HG03196 (cell line): ENCODE data around the gene UNC13C.

Experiments
- ATAC-seq: cut with Tn5 transposase; IDR thresholded peaks from one replicate; pipeline ENCODE4 v1.9.1; 2021; ENCODE audit not compliant: unreplicated experiment

UNC13C gene

DNA sequence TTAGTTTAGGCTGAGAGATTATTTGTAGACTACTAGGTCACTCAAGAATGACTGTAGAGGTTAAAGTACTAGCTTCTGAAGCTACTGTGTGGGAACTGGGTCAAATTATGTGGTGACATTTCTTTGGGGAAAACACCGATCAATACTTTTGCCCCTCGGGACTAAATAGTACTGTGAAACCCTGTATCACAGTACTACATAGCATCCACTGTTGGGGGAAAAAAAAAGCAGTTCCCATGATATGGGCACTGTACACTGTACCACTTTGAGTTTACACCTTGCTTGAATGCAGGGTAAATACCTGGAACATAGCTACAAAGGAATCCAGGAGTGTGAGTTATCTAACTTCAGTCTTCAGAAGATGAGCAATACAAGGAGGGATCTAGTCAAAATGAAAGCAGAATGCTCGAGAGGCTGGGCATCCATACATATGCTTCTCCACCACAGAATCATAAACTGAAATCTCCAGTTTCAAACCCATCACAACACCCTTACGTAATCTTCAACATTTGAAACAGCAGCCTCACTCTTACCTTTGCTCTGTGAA lies 311.4 kb downstream of the UNC13C start:
- peak; percentile 87 for ATAC-seq

DNA sequence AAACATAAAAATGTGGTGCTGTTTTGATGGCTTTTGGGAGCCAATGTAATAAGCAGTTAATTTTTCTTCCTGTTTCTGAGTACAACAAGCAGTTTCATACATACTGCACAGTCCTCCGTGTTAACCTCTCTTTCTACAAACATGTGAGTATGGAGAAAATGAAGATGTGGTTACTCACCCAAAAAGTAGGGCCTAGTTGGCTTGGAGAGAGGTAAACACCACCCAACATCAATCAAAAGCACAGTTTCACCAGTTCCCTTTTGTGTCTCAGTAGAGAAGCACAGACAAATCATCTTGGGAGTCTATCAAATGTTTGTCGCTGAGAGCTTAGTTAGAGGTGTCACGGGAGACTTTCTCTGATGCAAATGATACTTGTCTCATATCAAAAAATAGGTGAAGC lies 320.2 kb downstream of the UNC13C start:
- ATAC-seq = no peak

DNA sequence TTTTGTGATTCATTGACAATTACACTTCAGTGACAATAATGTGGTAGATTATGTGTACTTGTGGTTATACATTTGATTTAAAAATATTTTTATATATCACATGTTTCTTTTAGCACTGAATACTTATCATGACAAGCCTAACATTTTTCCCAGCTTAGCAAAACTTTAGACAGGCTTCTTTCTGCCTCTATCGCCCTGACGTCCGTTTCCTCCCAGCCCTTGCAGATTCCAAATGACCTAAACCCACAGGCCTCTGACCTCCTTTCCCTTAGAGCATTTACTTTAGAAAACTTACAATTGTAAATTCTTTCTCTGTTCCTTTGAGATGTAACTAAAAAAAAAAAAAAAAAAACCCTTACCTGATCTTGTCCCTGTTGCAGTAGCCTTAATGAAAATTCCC lies 326.1 kb downstream of the UNC13C start:
- ATAC-seq = no peak

DNA sequence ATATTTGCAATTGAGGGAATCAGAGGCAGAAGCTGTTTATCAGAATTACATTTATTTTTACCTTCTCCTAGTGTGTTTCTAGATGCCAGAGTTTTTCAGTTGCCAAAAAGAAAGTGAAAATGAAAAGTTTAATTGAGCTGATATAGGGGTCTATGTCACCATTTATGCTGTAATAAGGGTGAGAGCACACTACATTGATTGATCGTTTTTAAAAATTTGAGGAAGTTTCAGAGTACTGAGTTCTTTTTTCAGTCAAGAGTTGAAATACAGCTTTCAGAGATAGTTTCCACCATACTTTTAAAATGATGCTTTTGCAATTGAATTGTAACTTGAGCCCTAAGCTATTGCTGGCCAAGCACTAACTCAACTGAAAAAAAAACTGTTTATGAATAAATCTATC lies 326.9 kb downstream of the UNC13C start:
- ATAC-seq = no peak

DNA sequence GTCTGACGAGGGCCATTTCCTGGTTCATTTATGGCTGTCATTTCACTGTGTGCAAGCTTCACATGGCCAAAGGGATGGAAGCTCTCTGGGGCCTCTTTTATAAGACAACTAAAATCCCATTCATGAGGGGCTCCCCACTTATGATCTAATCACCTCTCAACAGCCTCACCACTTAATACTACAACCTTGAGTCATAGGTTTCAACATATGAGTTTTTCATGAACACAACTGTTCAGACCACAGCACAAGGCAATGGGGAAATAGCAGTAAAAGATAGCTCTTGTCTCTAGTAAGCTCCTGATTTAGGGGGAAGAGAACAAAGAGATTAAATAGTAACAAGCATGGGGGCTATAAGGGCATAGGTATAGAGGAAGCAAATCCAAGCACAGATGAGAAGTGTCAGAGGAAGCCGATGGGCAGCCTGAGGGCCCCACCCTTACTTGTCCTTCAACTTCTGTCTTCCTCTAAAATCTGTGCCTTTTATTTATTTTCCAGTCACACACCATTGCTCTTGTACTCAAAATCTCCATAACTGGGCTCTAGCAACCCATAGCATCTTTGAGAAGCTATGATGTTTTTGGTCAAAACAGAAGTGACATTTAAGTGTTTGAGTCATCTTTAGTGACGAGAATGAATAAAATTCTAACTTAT lies 329.1 kb downstream of the UNC13C start:
- ATAC-seq = no peak

DNA sequence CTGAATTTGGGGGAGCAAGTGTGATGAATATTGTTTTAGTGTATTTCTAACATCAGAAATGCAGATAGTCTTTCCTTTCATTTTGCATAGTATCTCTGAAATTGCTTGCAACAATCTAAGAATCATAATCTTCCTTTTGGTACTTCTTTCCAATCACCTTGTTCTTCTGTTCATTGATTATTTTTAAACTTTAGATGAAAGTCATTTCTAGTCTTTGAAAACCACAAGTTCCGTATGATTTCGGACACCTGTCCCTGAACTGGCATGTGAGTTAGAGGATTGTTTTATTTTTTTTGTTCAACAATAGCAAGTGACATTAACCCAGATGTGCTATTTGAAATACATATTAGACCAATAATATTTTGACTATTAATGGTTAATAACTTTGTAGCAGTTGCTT lies 329.7 kb downstream of the UNC13C start:
- ATAC-seq = no peak

DNA sequence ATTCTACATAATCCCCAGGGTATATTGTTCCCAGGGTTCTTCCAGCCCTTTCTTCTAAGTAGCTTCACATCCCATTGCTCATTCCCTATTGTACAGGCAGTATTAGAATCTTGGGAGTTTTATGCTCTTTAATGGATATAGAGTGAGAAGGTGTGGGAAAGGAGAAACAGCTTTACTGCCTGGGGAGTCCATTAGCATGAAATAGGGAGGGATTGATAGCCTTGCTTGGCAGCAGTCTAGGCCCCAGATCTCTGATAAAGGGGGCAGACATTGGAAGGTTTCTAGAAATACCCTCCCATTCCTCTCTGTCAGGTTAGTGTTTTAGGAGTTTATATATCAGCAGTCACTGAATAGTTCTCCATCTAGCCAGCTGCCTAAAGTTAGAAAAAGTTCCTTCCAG lies 334.3 kb downstream of the UNC13C start:
- no peak for ATAC-seq

DNA sequence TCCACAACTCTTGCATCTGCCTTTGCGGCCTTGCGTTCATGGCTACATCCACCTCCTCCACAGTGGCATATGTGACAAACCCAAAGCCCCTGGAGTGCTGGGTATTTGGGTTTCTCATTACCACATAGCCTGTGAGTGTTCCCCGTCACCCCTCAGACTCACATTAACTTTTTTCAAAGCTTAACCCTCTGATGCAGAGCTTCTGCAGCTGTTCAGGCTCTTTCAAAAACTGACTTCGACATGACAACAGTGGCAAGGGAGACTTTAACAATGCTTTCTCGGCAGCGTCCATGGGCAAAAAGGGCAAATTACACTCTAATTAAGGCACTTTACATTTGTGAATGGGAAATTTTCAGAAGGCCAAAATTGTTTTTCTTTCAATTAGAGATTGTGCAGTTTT lies 343.2 kb downstream of the UNC13C start:
- ATAC-seq = no peak

DNA sequence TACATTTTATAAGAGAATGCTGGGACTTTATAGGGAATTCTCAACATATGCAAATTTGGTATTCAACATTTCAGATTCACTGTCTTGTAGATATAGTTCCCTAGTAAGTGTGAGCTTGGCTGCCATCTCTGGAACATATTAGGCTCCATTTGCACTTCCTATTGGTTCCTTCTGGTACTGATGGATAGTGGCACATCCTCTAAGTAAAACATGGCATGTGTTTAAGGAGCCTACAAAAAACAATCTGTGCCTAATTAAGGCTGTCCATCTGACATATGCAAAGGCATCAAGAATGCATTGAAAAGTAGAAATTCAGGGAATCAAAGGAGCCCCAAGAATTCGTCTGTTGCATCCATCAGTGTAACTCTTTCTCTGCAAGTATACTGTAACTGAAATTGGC lies 344.1 kb downstream of the UNC13C start:
- ATAC-seq = no peak

DNA sequence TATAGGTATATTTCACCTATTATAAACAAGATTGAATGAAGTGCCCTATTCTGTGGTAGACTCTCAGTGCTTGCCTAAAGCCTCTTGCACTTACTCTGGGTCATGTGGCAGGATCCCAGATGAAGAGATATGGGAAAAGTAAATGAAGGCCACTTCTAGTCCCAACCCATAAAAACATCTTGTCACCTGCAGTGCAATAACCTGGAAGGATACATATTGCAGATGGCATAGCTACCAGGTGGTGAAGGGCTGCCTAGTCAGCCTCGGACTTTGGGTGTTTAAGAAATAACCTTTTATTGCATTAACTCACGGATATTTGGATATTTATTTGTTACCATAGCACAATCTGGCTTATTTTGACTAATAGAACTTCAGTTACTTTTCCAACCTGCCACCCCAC lies 367.1 kb downstream of the UNC13C start:
- ATAC-seq = no peak

DNA sequence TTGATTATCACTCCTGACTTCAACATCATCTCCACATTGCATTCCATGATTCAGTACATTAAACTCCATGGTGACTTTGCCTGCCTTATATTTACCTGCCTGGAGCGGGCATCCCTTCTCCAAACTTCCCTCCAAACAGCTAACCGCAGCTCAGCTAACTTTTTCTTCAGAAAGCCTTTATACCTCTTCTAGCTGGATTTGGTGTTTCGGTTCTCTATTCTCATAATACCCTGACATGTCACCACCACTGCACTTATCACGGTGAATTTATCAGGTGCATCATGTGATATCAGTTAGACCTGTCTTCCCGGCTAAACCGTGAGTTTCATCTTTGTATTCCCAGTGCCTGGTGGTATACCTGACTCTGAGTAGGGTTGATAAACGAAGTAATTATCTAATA lies 367.6 kb downstream of the UNC13C start:
- no peak for ATAC-seq

DNA sequence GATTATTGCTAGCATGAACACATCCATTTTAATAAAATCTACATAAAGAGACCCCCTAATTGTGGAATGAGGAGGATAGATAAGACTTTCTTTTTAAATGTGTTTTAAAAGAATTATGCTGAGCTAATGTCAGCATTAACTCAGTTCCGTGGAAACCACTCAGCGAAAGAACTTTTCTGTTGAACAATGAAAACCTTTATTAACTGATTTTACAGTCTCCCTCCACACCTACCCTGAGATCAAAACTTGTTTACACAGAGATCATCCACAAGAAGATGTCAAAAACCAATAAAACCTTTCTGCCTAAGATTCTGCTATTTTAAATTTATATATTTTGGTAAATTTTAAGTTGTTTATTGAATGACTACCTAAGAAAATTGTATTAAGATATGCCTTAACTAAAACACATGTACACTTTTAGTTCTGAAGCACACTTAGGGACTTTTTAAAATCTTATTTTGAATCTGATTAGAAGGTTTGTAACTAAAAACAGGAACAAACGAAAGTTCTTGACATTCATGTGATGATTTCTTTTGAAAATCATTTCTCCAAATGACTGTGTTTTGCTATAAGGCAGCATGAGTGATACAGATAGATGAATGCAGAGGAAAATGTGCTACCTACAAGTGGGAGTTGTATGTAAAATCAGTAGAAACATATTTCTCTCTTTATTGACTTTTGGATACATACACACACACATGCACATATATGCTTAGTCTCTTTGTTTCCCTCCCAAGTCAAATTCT lies 369.0 kb downstream of the UNC13C start:
- no peak for ATAC-seq

DNA sequence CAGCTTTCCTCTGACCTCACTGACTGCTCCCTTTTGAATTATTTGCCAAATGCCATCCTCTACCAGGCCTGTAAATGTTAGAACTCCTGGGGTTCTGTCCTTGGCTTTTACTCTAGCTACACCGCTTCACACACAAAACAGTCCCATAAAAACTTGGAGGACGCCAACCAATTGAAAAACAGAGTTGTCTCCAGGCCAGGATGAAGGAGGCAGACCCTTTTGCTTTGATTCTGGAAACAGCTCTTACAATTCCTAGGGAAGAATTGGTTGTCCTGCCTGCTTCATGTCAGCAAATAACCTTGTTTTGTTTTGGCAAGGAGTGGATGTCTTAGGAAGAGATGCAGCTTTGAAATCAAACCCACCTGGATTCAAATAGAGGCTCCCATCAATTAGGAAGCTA lies 375.5 kb downstream of the UNC13C start:
- ATAC-seq = no peak

DNA sequence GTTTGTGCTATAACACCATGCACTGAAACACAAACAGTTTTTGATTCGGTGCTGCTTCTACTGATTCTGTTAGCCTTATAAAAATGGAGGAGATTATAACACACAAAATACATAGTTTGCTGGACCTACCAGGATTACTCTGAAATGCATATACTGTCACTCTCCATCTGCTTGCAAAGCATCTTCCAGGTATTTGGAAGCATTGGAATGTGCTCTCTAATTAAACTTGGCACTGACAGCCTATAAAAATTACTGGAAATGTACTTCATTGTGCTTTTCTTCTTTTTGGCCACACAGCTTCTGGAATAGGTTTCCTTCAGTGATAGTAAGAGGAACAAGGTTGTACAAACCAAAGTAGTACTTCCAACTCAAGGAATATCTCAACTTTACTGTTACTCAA lies 376.1 kb downstream of the UNC13C start:
- ATAC-seq = no peak

DNA sequence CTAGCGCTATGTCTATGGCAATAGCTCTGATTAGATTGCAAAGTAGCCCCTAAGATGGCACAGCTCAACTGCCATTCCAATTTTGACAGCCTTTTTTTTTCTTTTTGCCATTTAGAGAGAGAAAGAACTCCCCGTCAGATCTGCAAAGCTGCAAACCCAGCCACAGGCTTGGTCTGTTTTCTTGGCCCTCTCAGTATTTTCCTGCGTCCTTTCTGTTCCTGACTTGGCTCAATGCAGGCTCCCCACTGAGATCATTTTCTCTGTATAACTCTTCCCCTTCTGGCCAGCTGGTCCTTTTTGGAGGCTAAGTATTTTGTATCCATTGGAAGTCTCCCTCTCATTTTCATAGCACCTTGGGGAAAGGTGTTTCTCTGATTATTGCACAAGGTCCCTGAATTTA lies 386.7 kb downstream of the UNC13C start:
- ATAC-seq = no peak

DNA sequence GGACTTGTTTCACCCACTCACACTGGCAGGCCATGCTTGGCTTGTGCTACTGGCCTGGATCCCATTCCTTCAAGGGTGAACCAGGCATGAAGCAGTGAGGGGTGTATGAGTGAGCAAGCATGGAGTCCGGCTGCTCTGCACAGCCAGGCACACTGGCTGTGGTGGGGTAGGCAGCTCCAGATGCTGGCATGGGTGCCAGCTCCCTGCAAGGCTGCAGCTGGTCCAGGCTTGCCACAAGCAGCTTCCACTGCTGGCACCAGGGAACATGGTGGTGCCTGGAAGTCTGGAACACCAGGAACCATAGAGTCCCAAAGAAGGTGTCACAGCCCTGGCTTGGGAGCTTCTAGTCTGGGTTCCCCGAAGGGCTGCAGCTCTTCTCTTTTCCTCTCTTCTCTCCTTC lies 395.1 kb downstream of the UNC13C start:
- no peak for ATAC-seq

DNA sequence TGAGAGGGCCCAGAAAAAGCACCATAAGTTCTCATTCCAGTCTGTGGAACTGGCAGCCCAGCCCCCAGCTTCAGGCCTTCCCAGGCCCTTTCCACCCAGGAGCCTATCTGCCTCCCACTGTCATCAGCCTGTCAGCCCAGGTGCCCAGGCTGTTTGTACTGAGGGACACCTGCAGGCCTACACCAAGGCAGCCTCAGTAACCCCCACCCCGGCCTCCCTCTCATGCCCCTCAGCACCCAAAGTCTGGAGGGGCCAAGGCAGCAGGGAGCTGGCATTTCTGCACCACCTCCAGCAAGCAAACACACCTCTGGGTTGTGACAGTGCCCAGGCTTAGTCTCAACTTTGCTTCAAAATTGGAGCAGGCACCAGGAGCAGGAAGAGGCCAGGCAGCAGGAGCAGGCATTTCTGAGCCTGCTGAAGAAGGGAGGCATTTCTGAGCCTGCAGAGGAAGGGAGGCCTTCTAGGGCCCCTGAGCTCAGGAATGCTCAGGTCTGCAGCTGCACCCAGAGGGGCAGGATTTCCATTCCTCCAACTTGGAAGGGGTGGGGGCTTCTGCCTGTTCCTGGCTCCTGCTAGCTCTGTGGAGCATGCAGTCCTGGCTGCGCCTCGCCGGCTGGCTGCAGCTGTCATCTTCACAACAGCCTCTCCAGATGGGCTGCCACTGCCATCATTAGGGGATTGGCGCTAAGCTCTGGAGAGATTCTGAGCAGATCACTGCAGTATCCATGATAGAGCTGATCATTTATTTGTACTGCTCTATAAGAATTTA lies 396.1 kb downstream of the UNC13C start:
- ATAC-seq = no peak

DNA sequence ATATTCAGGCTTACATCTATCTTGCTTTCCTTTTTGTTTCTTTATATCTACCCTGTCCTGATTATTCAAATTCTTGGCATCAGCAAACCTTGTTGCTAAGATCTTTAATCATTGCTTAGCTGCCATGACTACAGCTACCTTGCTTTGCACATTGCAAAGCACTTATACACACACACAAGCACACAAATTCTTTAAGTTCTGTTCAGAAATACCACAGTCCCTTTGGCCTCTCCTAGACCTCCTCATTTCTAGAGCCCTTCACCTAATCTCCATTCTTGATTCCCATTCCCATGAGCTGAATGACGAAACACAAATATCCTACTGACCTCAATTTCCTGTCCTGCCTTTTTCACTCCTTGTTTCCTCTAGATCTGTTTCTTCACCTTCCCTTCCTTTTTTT lies 409.6 kb downstream of the UNC13C start:
- ATAC-seq = no peak

DNA sequence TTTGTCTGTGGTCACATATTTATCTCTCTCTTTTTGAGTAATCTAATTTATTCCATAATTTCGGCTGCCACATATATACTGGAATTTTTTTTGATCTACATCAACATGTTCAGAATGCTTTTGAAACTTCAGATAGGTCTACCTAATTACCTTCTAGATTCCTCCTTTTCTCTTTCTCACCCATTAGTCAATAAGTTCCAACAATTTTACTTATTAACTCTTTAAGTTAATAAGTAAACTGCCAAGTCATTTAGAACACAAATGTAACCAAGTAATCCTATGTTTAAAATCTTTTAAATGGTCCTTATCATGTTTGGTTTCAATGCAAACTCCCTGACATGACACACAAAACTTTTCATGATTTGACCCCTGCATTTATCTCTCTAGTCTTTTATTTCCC lies 410.5 kb downstream of the UNC13C start:
- no peak for ATAC-seq

DNA sequence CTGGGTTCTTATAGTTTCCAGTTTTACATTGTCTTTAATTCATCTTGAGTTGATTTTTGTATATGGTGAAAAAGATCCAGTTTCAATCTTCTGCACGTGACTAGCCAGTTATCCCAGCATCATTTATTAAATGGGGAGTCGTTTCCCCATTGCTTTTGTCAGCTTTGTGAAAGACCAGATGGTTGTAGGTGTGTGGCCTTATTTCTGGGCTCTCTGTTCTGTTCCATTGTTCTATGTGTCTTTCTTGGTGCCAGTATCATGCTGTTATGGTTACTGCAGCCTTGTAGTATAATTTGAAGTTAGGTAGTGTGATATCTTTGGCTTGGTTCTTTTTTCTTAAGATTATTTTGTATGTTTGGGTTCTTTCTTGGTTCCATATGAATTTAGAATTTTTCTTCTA lies 432.2 kb downstream of the UNC13C start:
- ATAC-seq = no peak

DNA sequence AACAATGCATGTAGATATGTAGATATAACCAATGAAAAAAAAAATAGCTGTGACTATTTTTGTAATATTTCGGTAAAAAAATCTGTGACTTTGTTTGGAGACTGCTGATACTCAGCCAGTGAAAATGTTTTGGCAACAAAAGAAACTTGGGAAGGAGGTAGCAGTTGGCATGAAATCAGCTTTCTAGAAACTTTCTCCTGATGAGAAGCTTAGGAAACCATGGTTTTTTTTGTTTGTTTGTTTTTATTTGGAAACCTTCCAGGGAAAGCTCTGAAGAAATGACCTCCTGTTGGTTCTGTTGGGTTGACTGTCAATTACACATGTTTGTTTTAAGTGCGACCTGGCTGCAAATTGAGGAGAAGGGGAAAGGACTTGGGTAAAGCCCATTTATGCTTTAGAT lies 445.9 kb downstream of the UNC13C start:
- no peak for ATAC-seq

DNA sequence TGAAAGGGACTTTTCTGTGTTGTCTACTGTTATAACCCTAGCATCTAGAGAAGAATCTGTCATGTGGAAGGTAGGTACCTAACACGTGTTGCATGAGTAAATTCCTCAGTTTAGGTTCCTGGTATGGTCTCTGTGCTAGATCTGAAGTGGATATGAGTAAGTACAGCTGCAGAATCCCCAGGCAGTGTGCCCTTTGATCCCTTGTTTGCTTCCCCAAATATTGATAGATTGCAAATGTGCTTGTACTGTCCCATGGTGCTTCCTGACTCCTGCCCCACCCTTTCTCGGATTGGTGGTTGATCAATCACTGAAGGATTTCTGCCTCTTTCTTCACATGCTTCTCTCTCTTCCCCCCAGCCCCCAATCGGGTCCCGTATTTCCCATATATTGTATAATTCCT lies 450.4 kb downstream of the UNC13C start:
- ATAC-seq = no peak
